HL-60 (cell line): ENCODE data around the gene TMEM143.

ENCODE experiments used
- CTCF ChIP-seq: IDR thresholded peaks from one replicate; pipeline ENCODE4 v1.5.1; 2011; ENCODE audit warnings: low read length, control low read depth, inconsistent platforms; ENCODE audit not compliant: insufficient read depth
- GABPA ChIP-seq: IDR thresholded peaks from 2 replicates; pipeline ENCODE4 v1.6.1; 2012; ENCODE audit warnings: low read depth
- POLR2AphosphoS5 ChIP-seq: IDR thresholded peaks from 2 replicates; pipeline ENCODE4 v1.6.1; 2012; ENCODE audit warnings: low read depth

GRCh38 chr19:48284896-48285295 lies 78.8 kb downstream of the TMEM143 start:
- TF ChIP-seq CTCF: no peak
- no peak for TF ChIP-seq POLR2AphosphoS5
- no peak for TF ChIP-seq GABPA
